ENCODE results near the gene VWA3A.
"Not testable (repeated sequence)": the region's sequence is repeated elsewhere in the genome, so short reads cannot be mapped to it uniquely, and the experiment has no call there.

GRCh38 chr16:22111629-22112028 is 19.3 kb downstream of the VWA3A start:
- TF ChIP-seq CTCF (conservative IDR thresholded peaks at IDR 0.05; ENCODE audit: low read length); EZH2phosphoT487 (IDR thresholded peaks at IDR 0.05; ENCODE audit: borderline replicate concordance, low read depth, low read length): not testable (repeated sequence)
